Erythroblast (primary cell): ENCODE results near the gene HMGA1.

Experiments used
- GATA1 ChIP-seq: IDR thresholded peaks from 2 replicates; pipeline ENCODE4 v1.6.1; 2011; ENCODE audit warnings: low read depth, mild to moderate bottlenecking, control low read depth, low read length, moderate library complexity
- POLR2A ChIP-seq: IDR thresholded peaks from 2 replicates; pipeline ENCODE4 v1.6.1; 2011; ENCODE audit warnings: mild to moderate bottlenecking, low read length

DNA sequence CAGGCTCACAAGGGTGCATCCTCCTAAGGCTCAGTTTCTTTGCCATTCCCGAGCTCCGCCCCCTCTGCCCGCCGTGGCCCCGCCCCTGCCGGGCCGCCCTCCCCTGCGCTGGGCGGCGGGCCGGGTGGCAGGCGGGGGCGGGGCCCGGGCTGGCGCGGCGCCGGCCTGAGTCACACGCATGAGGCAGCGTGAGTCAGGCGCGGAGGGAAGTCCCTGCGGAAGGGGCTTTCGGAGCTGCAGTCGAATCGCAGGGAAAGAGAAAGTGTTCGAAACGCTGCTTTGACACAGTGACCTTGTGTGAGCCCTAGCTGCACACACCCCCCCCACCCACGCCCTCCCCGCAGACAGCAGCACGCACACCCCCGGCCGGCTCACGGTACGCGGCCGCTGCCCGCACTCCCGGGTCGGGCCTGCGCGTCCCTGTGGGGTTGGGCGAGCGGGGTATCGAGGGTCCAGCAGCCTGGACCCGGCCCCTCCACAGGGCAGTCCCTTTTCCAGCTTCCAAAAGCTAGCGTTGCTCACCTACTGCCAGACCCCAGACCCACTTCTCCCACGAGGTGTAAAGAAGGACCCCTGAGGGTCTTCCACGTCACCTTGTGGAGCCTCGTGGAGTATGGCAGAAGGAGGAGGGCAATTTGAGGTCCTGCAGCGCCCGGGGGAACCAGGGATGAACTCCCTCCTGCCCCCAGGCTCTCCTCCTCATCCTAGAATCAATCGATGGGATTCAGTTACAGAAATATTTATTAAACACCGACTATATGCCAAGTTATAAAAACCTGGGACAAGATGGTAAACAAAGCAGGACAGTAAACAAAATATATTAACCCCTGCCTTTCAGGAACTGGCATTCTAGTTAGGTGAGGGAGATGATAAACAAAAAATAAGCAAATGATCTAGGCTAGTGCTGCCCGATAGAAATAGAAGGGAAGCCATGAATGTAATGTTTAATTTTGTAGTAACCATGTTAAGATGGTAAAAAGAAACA, 12.4 kb upstream of the HMGA1 start:
- TF ChIP-seq POLR2A = peak; percentile 66
- no peak for TF ChIP-seq GATA1
